HG02678 (cell line): ENCODE data around the gene PGM3.
"Not testable (repeated sequence)": the region's sequence is repeated elsewhere in the genome, so short reads cannot be mapped to it uniquely, and the experiment has no call there.

ENCODE experiments used
- ATAC-seq: cut with Tn5 transposase; IDR thresholded peaks from one replicate; pipeline ENCODE4 v1.9.1; 2021; ENCODE audit warnings: mild to moderate bottlenecking, moderate library complexity; ENCODE audit not compliant: unreplicated experiment

Gene PGM3, protein sequence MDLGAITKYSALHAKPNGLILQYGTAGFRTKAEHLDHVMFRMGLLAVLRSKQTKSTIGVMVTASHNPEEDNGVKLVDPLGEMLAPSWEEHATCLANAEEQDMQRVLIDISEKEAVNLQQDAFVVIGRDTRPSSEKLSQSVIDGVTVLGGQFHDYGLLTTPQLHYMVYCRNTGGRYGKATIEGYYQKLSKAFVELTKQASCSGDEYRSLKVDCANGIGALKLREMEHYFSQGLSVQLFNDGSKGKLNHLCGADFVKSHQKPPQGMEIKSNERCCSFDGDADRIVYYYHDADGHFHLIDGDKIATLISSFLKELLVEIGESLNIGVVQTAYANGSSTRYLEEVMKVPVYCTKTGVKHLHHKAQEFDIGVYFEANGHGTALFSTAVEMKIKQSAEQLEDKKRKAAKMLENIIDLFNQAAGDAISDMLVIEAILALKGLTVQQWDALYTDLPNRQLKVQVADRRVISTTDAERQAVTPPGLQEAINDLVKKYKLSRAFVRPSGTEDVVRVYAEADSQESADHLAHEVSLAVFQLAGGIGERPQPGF

DNA sequence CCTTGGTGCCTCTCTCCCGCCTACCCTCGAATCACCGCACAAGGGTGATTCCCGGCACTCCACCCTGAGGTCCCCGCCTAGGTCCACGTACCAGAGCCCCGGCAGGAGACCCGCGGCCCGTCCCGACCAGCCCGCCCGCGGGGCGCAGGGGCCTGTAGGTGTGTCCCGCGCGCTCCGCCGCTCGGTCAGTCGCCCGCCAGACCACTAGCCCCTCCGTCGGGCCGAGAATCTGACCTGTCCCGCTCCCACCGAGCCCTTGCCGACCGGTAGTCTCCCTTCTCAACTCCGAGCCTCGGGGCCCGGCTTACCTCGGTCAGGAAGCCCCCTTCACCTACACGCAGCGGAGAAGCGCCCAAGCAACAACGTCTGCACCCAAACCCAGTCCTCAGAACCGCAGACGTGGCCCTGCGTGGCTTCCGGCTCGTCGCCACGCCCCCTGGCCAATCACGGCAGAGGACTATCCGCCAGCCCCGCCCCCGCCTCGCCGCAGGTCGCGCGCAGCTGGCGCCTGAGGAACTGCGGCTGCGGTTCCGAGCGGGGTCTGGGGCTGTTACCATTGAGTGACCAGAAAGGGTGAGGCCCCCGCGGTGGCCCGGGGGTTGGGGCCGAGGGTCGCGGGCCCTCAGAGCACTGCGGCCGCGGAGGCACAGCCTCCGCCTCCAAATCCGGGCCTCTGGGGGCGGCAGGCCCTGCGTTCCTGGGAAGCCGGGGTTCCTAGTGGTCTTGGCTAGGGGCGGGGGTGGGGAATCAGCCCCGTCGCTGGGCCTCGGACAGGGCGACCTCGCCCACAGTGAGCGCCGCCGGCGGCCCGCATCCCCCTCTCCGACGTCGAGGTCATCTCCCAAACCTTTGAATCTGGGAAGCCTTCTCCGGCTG lies at the start of gene PGM3, which contains the start of gene RWDD2A:
PGM3 (minus strand) TSS at position 395 of the 876 bp plus-strand sequence. CDS start 2,253 bp downstream, outside the sequence.
RWDD2A (plus strand) TSS at position 487 of the 876 bp plus-strand sequence. CDS start 1,095 bp downstream, outside the sequence.
- peak; percentile 98 for ATAC-seq

DNA sequence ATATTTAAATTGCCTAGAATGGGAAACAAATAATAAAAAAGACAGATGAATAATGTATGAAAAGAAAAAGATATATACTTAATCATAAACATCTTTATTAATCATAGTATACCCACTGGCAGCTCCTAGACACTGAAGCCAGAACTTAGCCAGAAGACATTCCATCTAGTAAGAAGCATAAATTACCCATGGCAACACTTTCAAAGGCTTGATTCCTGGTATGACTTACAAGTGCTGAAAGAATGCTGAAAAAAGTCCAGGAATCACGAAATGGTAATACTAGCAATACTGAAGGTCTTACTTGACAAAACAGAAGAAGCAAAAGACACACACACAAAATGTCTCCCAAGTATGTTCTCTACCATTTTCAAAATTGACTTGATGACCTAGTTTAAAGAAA lies 38.1 kb upstream of the PGM3 start:
- ATAC-seq = no peak

DNA sequence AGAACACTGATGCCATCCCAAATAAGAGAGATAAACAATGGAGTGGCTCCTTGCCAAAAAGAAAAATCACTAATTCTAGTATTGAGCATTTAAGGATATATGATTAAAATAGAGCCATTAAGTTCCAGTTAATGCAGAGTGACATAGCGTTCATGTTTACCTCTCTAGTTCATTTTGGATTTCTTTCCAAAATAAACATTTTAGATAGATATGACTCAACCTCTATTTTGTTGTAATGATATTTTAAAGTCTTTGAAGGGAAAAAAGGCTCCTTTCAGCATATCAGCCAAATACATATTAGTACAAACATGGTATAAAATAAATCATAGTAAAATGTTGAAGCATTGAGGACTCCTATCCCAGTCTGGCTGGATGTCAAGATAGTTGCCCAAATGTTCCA lies 33.5 kb upstream of the PGM3 start:
- no peak for ATAC-seq

DNA sequence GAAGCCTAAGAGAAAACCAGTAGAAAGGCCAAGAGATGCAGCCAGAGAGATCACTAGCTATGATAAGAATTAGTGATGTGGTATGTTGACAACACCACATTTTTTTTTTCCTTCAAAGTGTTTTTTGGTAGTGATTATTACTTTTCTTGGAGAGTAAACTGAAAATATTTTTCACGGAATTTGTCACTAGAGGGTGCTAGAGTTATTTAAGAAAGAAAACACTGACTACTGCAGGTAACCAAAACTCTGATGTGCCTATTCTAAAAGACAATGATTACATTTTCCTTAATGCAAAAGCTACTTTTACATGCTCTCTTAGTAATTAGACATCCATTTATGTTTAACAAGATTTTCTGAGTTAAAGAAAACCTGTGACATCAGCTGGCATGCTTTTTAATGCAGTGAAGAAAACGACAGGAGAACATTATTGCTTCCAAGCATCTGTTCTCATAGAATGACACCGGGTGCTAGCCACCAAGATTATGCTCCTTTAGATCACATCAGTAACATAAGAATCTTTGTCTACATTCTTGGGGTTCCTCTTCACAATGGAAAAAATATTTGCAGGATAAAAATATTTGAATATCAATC lies 28.9 kb upstream of the PGM3 start:
- peak; percentile 48 for ATAC-seq

DNA sequence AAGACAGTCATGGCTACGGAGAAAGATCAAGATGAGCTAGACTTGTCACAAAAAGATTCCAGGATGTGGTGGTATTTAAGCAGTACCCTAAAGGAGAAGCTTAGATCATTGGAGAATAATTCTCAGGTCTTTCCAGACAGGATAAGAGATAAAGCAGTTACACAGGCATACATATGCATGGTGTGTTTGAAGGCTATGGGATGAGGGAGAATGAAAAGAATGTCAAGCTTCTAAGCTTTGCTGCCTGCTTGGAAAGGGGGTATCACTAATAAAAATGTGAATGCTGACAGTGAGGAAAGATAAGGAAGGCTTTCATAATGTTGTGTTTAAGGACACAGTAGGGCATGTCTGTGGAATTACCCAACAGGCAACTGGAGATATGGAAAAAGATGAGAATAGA lies 28.2 kb upstream of the PGM3 start:
- no peak for ATAC-seq

DNA sequence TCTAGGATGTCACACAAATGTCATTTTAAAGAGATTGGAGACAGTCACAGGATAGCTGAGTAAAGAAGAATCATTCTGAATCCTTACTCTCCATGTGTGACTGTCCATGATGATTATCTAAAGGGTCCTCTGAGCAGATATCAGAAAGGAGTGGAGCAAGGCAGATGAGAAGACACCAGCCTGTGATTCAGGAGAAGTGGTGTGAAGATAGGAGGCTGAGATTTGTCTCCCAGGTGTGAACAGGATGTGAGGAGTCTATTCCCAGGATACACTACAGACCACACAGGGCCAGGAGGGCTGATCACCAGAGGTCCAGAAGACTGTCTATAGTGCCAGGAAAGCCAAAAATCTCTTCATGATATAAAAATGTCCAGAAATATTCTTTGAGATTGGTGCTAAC lies 27.1 kb upstream of the PGM3 start:
- no peak for ATAC-seq

DNA sequence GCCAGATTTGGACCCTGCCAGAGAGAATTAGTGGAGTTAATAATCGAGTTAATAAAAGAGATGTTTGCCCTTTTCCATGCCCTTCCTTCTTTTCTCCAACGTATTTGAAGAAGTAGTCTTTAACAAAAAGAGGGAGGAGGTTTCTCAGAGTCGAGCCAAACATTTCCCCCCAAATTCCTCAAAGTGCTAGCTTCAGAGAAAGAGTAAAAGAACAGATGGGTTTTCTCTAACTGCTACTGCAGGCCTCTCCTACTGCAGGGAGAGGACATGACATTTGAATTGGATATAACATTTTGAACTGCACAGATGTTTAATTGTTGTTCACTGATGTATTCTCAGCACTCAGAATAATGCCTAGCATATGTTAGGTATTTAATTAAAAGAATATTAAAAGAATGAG lies 25.6 kb upstream of the PGM3 start:
- no peak for ATAC-seq

DNA sequence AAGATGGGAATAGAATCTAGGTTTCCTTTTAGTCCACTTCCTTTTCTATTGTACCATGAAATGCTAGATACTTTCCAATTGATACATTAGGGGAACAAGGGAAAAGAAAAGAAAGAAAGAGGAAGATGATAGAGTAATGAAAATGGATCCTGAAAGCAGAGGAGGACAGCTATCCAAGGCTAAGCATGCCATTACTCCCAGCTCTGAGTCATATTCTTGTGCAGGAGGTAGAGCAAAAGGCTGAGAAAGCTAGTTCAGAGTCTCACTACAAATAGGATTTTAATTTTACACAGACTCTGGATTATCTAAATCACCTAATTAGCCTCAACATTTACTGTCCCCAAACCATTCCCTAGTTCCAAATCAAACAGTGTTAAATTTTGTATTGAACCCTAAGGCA lies 23.7 kb upstream of the PGM3 start:
- ATAC-seq = no peak

DNA sequence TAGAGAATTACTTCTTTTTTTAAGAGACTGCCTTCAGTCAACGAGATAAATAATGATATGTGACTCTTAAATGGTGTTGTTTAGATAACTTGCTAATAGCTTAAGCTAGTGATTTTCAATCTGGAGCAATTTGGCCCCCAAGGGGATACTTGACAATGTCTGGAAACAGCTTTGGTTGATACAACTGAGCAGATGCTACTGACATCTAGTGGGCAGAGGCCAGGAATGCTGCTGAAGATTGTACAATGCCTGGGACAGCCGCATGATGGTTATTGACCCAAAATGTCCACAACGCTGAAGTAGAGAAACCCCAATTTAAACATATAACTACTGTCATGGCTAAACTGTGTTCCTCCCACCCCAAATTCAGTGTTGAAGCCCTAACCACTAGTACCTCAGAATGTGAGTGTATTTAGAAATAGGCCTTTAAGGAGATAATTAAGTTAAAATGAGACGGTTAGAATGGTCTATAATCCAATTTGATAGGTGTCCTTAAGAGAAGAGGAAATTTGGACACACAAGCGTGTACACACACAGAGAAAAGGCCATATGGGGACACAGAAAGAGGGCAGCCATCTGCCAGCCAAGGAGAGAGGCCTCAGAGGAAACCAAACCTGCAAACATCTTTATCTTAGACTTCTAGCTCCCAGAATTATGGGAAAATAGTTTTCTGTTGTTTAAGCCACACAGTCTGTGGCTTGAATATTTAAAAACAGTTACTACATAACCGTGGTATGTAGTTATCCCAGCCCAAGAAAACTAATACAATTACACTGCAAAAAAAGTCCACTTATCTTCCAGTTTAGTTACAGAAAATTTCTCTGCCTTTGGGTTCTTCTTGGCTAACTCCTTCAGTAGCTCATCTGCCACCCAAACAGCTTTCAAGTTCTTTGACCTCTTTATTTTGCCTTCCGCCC lies 22.3 kb upstream of the PGM3 start:
- ATAC-seq = peak; percentile 100

DNA sequence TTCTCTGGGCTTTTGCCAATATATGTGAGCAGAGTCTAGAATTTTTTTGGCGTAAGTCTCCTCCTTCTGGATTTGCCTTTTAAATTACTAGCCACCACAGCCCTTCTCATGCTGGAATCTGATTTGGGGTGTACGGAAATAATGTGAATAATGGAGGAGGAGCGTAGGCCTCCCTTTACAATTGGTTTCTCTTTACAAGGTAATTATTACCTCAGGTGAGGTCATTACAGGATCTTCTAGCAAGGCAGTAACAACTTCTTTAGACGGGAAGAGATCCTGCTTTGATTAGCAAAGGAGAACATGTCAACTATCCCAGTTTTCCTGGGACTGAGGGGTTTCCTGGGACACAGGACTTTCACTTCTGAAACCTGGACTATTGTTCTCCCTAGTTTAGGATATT lies 9.0 kb upstream of the PGM3 start:
- no peak for ATAC-seq

DNA sequence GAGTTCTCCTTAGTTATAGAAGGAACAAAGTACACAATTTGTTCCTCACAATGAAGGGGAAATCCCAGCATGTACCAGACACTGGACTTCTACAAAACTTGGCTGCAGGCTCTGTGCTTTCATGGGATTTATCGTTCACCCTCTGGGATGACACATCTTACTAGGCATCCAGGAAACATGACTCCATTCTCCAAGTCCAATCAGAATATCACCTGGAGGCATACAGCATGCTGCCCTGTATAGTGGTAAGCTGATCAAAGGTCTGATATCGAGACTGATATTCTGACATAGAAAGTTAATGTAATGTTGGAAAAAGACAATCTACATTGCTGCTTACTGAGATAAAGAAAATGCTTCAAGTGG lies 6.8 kb upstream of the PGM3 start:
- ATAC-seq = no peak

DNA sequence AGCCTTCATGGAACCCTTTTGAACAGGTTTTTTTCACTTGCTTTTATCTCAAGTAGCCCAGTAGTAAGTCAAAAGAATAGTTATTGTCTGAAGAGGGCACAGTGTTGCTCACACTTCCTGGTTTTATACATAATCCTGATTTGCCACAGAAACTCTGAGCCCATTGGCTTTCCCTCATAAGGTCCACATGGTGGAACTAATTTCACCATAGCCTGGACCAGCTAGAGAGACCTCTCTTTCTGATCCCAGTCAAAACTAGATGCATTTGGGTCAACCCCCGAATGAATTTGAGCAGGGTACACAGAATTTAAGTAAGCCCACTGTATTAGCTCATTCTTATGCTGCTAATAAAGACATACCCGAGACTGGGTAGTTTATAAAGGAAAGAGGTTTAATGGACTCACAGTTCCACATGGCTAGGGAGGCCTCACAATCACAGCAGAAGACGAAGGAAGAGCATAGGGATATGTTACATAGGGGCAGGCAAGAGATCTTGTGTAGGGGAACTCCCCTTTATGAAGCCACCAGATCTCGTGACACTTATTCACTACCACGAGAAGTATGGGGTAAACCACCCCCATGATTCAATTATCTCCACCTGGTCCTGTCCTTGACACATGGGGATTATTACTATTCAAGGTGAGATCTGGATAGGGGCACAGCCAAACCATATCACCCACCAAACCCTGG lies 6.3 kb upstream of the PGM3 start:
- ATAC-seq = peak; percentile 65

DNA sequence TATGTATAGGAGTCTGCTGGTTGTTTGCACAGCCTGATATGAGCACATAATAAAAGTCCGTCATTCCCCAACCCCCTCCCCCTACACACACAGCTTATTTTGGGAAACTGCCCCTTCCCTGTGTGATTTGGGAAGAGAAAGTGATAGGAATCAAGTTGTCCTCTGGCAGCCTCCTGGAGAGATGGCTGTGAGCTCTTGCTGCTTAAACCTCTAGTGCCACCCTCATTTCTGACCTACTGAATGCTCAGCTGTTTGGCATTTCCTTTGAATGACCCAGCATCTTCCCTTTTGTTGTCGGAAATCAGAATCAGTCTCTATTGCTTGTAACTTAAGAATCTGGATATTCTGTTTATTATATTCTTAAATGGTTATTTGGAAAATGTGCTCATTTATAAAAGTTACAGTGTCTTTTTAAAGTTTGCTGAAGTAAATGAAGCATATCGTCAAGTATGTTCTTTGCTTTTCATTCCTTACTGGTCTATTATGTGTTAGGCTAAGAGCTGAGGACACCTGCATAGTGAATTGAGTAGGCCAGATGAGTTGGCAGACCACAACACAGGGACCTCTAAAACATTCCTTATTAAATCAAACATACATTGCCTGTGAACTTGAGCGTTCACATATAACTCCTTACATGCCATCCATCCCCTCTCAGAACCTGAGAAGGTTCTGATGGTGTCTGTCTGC lies 5.6 kb upstream of the PGM3 start:
- ATAC-seq = no peak

DNA sequence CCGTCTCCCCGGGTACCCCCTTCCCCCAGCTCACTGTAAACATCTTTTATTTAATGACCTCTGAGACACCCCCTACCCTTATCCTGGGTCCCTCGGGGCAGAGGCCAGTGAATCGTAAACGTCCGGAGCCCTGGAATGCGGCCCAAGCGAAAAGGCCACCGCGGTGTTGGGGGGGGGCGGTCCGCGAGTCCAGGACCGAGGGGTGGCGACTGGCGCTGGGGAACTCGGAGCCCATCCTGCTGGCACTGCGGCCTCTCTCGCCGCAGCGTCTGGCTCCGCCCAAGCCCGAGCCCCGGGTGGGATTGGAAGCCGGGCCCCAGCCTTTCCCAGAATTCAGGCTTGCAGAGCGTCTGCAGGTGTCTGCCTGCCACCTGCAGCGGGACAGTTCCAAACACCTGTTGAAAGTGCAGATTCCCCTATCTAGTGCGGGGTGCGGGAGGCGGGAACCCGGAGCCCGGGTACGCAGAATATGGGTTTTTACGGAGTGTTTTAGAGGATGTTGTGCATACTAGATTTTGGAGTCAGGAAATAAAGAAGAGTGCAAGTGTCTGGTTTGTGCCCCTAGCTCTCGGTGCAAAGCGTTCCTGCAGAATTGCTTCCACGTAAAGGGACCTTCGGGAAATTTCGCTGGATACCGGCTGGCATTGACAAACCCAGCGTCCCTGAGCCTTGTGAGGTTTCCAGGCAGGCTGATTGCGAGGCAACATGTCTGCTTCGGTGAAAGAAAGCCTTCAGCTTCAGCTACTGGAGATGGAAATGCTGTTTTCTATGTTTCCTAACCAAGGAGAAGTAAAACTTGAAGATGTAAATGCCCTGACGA lies 892 bp upstream of the PGM3 start:
- peak; percentile 21 for ATAC-seq

DNA sequence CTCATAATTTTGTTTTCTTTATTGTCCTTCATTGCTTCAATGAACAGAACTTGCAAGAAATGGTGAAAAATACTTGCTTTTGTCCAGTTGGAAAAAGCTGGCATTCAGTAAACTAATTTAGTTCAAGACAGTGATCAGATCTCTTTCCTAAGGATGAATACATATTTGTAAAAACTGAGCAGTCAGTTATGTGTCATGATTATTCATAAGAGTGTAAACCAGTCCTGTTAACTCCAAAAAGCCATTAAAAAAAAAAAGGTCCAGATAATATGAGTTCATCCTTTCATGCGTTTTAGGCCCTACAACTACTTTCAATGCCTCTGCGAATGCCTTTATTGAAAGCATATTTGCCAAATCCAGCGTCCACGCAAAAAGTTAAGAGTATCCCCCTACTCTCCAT lies 609 bp downstream of the PGM3 start:
- no peak for ATAC-seq

DNA sequence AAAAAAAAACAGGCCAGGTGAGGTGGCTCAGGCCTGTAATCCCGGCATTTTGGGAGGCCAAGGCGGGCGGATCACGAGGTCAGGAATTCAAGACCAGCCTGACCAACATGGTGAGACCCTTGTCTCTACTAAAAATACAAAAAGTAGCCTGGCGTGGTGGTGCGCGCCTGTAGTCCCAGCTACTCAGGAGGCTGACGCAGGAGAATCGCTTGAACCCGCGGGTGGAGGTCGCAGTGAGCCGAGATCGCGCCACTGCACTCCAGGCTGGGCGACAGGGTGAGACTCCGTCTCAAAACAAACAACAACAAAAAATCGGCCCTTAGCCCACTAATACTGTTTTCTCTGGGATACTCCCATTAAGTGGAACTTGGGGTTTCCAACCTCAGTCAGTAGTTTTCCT lies 1.1 kb downstream of the PGM3 start:
- ATAC-seq = not testable (repeated sequence)

DNA sequence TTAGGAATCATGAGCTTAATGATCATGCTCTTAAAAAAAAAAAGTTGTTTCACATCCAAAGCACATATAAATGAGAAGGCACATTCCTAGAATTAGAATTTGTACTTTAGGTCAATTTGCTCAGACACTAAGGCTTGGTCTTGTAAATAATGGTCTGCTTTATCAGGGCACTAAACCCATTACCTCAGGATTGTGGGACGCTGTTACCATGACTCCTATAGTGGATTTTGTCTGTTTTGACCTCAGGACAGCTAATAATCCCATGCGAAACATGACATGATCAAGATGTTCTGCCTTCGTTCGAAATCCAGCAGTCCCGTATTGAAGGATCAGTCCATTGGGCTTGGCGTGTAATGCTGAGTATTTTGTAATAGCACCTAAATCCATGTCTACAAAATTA lies 2.4 kb downstream of the PGM3 start:
- no peak for ATAC-seq

DNA sequence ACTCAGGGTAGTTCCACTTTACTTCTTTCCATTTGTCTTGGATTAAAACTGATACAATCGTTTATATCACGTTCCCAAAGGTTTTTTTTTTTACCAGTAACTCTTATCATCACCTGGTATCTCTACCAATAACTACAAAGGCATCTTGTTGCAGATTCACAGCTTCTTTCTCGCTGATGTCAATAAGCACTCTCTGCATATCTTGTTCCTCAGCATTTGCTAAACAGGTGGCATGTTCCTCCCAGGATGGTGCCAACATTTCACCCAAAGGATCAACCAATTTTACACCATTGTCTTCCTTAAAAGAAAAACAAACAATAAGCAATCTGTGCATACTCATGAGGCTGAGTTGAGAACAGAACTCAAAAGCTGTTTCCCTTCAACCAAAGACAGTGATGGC lies 4.6 kb downstream of the PGM3 start:
- ATAC-seq = no peak
